Cardiac muscle cell (in vitro differentiated cells and primary cell): ENCODE measurements around the gene INTS15. TPM values are rescaled to one million over a fixed set of nuclear protein-coding genes. Genes with fewer than 3 reads are reported as not detected.
A peak's percentile ranks its signal among the peaks of the same experiment; 100 is the strongest.
"Not testable (repeated sequence)": the region's sequence is repeated elsewhere in the genome, so short reads cannot be mapped to it uniquely, and the experiment has no call there.

Source experiments
- DNase-seq, 2 donors: peaks; one replicate each; pipeline versions ENCODE4 v3.0.0 to v3.0.0-alpha.2; 2010 to 2017; ENCODE audit warnings: low read depth in 1 of 2, low spot score in 1 of 2
- H3K27ac ChIP-seq: fragments of 200-600 bp; sonication (generic); 2 replicates; pipeline ENCODE4 v1.5.1; 2016
- H3K27me3 ChIP-seq: fragments of 200-600 bp; sonication (generic); 2 replicates; pipeline ENCODE4 v1.6.0; 2016; ENCODE audit warnings: control low read depth
- H3K36me3 ChIP-seq: fragments of 200-600 bp; sonication (generic); 2 replicates; pipeline ENCODE4 v1.5.1; 2016; ENCODE audit warnings: control low read depth
- H3K4me1 ChIP-seq: fragments of 200-600 bp; sonication (generic); 2 replicates; pipeline ENCODE4 v1.8.1; 2017; ENCODE audit warnings: low read depth, mild to moderate bottlenecking, mixed run types
- H3K4me3 ChIP-seq: fragments of 200-600 bp; sonication (generic); 2 replicates; pipeline ENCODE4 v1.5.1; 2016; ENCODE audit warnings: mild to moderate bottlenecking
- H3K9me3 ChIP-seq: fragments of 200-600 bp; sonication (generic); 2 replicates; pipeline ENCODE4 v1.5.1; 2017; ENCODE audit warnings: low read depth, mild to moderate bottlenecking, control low read depth
- CTCF ChIP-seq: IDR thresholded peaks from 2 replicates; pipeline ENCODE4 v1.5.1; 2012; ENCODE audit warnings: low read depth, mild to moderate bottlenecking, low read length
- polyA plus RNA-seq: library from polyadenylated mRNA; unstranded; fragments of >200 nt; fragmentation: Nextera tagmentation; extraction: Ambion mirVana; gene quantifications from 2 replicates; pipeline ENCODE4 v1.2.1, GENCODE V29; 2016
- total RNA-seq: library from RNA; depleted of rRNA; stranded (reverse); fragments of >200 nt; gene quantifications from 2 replicates; pipeline ENCODE4 v1.2.3, GENCODE V29; 2016

Gene INTS15
- total and polyA plus RNA-seq, 2 experiments from 2014 or later = 25.9 to 37.8 TPM

DNA sequence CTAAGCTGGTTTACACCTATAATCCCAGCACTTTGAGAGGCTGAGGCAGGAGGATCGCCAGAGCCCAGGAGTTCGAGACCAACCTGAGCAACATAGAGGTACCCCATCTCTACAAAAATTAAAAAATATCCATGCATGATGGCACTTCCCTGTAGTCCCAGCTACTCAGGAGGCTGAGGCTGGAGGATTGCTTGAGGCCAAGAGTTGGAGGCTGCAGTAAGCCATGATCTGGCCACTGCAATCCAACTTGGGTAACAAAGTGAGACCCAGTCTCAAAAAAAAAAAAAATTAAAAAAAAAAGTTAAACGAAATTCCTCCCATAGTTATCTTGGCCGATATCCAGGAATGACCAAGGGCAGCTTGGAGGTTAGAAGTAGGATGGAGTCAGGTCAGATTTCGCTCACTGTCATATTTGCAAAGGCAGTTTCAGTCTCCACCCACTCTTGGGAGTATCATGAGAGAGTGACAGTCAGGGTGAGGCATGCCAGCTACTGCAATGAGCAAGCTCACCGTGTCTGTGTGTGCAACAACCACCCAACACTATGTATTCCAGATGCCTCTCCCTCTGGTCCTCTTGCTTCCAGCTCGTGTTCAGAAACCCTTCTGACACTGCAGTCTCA lies 18.6 kb upstream of the INTS15 start:
- H3K27me3 ChIP-seq = no peaks in the 10 kb centered on the region
- no peak overlapping the region for H3K4me3 ChIP-seq
- no peaks in the 10 kb centered on the region for H3K4me1 ChIP-seq
- DNase-seq = no peak
- H3K9me3 ChIP-seq = no peaks in the 10 kb centered on the region
- no peak overlapping the region for H3K27ac ChIP-seq
- no peaks in the 10 kb centered on the region for H3K36me3 ChIP-seq
- no peak for TF ChIP-seq CTCF

DNA sequence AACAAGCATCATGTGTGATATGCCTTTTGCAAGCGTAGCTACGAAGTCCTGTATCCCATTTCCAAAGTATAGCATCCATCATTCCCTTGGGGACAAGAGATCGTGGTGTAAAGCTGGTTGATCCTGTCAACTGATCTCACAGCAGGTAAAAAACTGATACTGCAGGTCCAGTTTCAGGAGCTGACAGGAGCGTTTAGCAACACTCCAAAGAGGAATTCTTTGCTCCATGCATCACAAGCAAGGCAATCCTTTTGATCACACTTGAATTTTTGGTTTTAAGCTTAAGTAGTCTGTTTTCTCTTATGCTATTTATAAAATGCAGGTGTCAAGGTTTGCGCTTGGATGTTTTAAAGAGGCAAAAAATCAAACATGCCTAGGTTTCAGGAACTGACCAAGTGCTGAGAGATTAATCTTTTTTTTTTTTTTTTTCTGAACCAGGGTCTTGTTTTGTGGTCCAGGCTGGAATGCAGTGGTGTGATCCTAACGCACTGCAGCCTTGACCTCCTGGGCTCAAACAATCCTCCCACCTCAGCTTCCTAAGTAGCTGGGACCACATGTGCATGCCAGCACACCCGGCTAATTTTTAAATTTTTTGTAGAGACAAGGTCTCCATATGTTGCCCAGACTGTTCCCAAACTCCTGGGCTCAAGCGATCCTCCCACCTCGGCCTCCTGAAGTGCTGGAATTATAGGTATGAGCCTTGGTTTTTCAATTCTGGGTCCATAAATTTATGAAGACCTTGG lies 14.4 kb upstream of the INTS15 start:
- no peaks in the 10 kb centered on the region for H3K36me3 ChIP-seq
- no peaks in the 10 kb centered on the region for H3K9me3 ChIP-seq
- H3K4me3 ChIP-seq = no peak overlapping the region
- no peaks in the 10 kb centered on the region for H3K27me3 ChIP-seq
- DNase-seq = no peak
- TF ChIP-seq CTCF = no peak
- no peak overlapping the region for H3K27ac ChIP-seq
- H3K4me1 ChIP-seq = no peaks in the 10 kb centered on the region

- Histone ChIP-seq H3K36me3 (peaks cover 5% of the 10 kb centered on the region), H3K27me3 (no peaks in the 10 kb centered on the region), H3K27ac (no peak overlapping the region), H3K4me1 (no peaks in the 10 kb centered on the region), H3K4me3 (peak overlapping the region; percentile 50), H3K9me3 (no peaks in the 10 kb centered on the region)
- TF ChIP-seq CTCF = no peak
- DNase-seq = no peak
These were observed 13.6 kb upstream of the INTS15 start for GRCh38 chr7:6576024-6576866.

GRCh38 chr7:6576867-6577368 lies 12.9 kb upstream of the INTS15 start:
- Histone ChIP-seq H3K4me3 (peak overlapping the region; percentile 50), H3K27ac (peak overlapping the region; percentile 93)
- H3K9me3 ChIP-seq = not testable (repeated sequence)

GRCh38 chr7:6577369-6578113 lies 12.3 kb upstream of the INTS15 start, which contains the start of gene ZDHHC4:
Gene ZDHHC4, plus strand, starts transcription at chr7:6577454. Its CDS starts 3,108 bp downstream, at chr7:6580562.
- no peak for TF ChIP-seq CTCF
- peak; percentile 93 to 95 for DNase-seq
- peak within 1 kb of the TSS; percentile 93 for H3K27ac ChIP-seq
- H3K9me3 ChIP-seq = no peaks in the 10 kb centered on the region
- H3K27me3 ChIP-seq = no peaks in the 10 kb centered on the region
- no peaks in the 10 kb centered on the region for H3K4me1 ChIP-seq
- peak within 1 kb of the TSS; percentile 50 for H3K4me3 ChIP-seq
- H3K36me3 ChIP-seq = peaks cover 17% of the 10 kb centered on the region

More at GRCh38 chr7:6576867-6577368, 12.9 kb upstream of the INTS15 start:
- peak in 1 of 2 donors; percentile 25 for DNase-seq
- H3K27me3 ChIP-seq, H3K4me1 ChIP-seq: not testable (repeated sequence)
- H3K36me3 ChIP-seq = peaks cover 10% of the 10 kb centered on the region
